ENCODE data around the gene LBH.
A peak's percentile ranks its signal among the peaks of the same experiment; 100 is the strongest.

LBH gene

DNA sequence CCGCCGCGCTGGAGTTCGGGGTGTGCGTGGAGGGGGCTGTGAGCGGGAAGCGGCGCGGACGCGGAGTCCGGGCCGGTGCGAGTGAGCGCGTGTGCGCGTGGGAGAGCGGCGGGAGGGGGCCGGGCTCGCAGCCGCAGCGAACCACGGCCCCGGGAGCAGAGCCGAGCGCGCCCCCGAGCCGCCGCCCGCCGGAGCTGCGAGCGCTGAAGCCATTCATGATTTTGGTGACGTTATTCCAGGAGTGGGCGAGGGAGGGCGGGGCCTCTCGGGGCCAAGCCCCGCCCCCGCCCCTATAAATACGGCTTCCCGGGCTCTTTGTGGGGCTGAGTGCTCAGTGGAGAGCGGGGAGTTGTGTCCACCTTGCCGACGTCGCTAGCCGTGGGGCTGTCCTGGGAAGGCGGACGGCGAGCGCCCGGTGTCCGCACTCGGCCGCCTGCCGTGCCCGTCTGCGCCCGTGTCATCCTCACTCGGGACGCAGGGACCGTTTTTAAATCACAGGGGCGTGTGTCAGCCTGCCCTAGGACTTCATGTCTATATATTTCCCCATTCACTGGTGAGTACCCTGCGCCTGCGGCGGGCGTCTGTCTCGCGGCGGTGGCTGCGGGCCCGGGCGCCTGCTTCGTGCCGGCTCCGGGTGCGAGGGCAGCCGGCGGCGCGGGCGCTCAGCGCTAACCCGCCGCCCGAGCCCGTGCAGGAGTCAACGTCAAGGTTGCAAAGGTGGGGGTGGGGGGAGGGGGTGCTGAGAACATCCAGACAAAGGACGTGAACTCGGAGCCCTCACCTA lies at the start of gene LBH:
Gene LBH, plus strand, starts transcription at position 323 of the 784 bp plus-strand sequence. Its CDS starts 205 bp downstream, at position 528.
- DNase-seq, result peak; percentile 88

DNA sequence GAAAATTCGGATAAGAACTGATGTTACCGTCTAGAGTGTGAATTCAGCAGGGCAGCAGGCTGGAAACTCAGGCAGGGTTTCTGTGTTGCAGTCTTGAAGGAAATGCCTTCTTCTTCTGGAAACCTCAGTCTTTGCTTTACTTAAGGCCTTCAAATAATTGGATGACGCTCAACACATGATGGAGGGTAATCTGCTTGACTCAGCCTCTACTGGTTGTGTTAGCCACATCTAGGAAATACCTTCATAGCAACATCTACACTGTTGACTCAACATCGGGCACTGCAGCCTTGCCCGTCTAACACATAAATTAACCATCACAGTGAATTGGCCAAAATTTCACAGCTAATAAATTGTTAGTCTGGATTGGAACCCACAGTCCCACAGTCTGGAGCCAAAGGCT lies 47.3 kb upstream of the LBH start:
- no peak for DNase-seq

DNA sequence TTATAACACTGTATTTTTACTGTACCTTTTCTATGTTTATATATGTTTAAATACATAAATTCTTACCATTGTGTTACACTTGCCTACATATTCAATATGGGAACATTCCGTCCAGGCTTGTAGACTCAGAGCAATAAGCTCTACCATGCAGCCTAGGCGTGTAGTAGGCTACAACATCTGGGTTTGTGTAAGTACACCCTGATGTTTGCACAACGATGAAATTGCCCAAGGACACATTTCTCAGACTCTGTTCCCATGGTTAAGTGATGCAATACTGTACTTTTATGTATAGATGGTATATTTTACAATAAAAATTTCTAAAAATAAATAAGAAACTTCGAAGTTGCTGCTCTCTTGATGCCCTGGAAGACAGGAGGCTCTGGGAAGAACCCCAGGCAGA lies 46.2 kb upstream of the LBH start:
- DNase-seq, result no peak

GRCh38 chr2:30188292-30188691 lies 43.0 kb upstream of the LBH start:
- DNase-seq, result no peak

- DNase-seq, result no peak
Measured at GRCh38 chr2:30190637-30191036, 40.7 kb upstream of the LBH start.

DNA sequence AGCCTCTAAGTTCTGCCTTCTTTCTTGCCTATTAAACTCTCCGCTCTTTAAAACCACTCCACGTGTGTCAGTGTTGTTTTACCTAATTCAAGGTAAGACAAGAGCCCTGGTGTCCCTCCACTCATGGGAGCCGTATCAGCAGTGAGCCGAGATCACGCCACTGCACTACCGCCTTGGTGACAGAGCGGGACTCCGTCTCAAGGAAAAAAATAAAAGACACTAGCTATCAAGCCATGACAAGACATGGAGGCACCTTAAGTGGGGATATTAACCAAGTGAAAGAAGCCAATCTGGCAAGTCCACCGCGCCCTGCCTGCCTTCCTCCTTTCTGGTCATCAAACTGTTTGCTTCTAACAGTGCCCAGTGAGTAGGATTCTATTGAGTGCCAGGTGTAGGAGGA lies 40.2 kb upstream of the LBH start:
- no peak for DNase-seq

DNA sequence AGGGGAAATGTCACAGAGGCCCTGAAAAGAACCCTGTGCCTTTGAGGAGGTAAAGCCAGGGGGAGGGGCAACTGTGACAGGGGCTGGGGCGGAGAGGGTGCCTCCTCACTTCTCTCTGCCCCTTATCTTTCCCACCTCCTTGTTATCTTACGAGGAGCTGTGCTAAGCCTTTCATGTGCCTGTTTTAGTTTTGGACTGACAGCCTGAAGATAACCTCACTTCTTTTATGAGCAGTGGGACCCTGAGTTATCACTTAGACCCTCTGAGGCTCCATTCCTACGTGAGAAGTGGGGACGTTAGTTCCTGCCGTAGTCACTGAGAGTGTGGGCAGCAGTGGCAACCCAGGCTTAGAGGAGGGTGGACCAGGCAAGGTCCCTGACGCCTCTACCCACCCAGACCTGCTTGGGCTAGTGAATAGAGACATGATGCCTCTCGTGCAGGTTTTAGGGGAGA lies 39.5 kb upstream of the LBH start:
- DNase-seq, result peak; percentile 97

DNA sequence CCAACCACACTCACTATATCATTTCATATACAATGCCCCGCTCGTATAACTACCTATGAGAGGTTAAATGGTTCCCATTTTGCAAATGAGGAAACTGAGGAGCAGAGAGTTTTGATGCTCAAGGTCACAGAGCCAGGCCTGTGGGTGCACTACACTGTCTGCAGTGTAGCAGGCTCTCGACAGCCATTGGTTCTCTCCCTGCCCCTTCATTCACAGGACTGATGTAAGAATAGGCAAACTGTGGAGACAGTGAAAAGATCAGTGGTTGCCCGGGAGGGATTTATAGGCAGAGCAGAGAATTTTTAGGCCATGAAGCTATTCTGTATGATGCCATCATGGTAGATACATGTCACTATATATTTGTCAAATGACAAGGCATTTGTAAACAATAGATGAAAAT lies 39.0 kb upstream of the LBH start:
- DNase-seq, result no peak

GRCh38 chr2:30193104-30193681 lies 38.1 kb upstream of the LBH start:
- DNase-seq, result no peak

DNA sequence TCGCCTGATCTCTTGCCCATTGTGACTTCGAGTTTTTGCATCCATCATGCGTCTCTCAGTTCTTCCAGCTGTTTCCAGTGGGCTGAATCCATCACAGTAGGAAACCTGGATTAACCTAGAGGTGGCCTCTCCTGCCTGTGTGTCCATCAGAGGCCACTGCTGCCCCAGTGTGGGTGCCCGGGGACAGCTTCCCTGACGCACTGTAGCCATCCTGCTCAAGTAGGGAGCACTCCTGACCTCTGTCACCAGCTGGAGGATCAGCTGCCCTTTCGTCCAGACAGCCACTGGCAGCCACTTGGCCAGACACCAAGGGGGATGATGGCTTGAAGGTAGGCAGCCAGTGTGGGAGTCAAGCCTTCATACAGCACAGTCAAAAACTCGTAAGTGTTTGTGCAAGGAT lies 36.9 kb upstream of the LBH start:
- no peak for DNase-seq

DNA sequence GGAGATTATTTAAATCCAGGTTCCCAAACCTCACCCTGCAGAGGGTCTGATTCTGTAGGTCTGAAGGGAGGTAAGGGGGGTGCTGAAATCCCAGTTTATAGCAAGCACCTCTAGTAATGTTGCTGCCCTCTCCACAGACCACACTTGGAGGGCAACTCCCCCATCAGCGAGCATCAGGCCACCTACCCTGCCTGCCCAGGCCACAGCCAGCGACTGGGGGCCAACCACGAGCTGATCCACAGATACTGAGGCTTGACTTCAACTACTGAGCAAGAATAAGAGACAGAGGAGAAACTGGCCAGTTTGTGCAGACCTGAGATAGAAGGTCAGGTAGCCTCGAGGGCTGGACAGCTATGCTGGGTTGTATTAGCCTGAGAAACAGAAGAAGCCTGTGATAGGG lies 36.3 kb upstream of the LBH start:
- DNase-seq, result peak; percentile 64

- DNase-seq, result peak; percentile 47
Measured at GRCh38 chr2:30197570-30198192, 33.7 kb upstream of the LBH start.

GRCh38 chr2:30201990-30202389 lies 29.3 kb upstream of the LBH start:
- DNase-seq, result no peak

DNA sequence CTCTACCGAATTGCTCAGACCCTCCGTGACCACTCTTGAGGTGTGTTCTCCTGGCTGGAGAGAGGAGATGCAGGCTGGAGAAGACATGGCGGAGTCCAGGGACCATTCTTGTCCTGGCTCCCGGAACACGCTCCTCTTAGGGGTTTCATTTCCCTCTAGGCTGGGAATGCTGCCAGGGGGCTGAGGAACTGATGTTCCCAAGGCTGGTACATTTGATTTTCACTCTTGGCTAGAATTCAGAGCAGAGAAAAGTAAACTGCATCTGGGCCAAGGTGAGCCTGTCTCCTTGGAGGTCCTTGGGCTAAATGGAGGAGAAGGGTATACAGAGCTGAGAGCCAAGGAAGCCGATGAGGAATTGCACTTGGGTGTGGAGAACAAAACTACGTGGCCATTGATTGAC lies 28.2 kb upstream of the LBH start:
- no peak for DNase-seq

DNA sequence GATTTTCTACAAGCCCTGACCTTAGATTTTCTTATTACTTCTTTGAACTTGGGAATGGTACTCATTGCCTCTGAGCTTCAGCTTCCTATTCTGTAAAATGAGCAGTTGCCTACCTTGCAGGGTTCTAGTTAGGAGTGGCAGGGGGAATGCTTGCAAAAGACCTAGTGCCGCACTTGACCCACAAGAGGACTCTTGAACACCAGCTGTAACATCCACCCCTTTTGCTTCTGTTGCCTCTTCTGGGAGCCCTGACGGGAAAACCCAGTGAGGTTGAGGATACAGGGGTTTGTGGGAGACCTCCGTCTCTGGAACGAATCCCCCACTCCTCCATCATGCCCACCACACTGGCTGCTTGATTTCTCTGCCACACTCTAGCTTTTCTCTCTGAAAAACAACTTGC lies 27.1 kb upstream of the LBH start:
- DNase-seq, result no peak

GRCh38 chr2:30205456-30205855 lies 25.9 kb upstream of the LBH start:
- DNase-seq, result no peak

- DNase-seq, result no peak
Measured at GRCh38 chr2:30206461-30207430, 24.6 kb upstream of the LBH start.

DNA sequence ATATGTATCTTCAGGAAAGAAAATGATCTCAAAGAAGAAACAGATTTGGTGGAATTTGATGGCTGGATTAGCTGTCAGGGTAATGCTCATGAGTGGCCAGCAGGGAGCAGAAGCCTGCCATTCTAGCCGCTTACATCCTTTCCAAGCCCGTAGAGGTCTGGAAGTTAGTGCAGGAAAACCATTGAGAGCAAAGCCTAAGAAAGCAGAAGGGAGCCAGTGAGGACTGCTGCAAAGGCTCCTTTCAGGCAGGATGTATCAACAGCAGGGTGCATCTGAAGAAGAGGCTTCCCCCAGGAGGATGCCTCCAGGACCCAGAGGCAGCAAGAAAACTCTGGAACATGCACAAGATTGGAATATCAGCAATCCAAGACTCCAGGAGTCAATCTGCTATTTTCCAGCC lies 22.9 kb upstream of the LBH start:
- peak; percentile 78 for DNase-seq

GRCh38 chr2:30209227-30209626 lies 22.1 kb upstream of the LBH start:
- DNase-seq, result no peak

GRCh38 chr2:30213326-30213725 lies 18.0 kb upstream of the LBH start:
- DNase-seq, result no peak

GRCh38 chr2:30213907-30214463 lies 17.3 kb upstream of the LBH start:
- peak; percentile 77 for DNase-seq

- DNase-seq, result no peak
Measured at GRCh38 chr2:30216157-30216556, 15.2 kb upstream of the LBH start.
